HT-29 (cell line): Measurements from ENCODE around the gene DLGAP4. TPM values are rescaled to one million over a fixed set of nuclear protein-coding genes. Genes with fewer than 3 reads are reported as not detected.

Experiments used
- DNase-seq: peaks from one replicate; pipeline ENCODE4 v3.0.0-alpha.2; 2015; ENCODE audit warnings: low spot score
- total RNA-seq: library from RNA; depleted of rRNA; stranded (reverse); fragments of >200 nt; shearing (Covaris generic); gene quantifications from 2 replicates; pipeline ENCODE4 v1.2.3, GENCODE V29; 2014

Gene DLGAP4
- total RNA-seq, 1 experiment from 2014 or later, result 37.0 TPM

DNA sequence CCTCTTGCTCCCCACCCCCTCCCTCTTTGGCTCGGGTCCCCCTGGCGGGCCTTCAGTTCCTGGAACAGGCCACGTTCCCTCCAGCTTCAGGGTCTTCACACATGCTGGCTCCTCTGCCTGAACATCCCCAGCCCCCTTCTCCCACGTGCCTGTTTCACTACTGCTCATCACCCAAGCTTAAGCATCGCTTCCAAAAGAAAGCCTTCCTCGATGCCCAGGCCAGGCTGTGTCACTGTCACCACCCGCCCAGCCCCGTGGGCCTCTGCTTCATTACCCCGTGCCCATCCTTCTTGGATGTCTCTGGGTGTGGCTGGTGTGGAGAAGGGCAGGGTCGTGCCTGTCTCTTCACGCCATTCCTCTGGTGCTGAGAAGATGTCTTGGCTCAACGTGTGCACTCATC is 2.8 kb downstream of the DLGAP4 start:
- DNase-seq, result no peak

- no peak for DNase-seq
Measured at GRCh38 chr20:36309643-36310042, 3.5 kb downstream of the DLGAP4 start.

- DNase-seq, result no peak
Measured at GRCh38 chr20:36310215-36310981, 4.3 kb downstream of the DLGAP4 start.

DNA sequence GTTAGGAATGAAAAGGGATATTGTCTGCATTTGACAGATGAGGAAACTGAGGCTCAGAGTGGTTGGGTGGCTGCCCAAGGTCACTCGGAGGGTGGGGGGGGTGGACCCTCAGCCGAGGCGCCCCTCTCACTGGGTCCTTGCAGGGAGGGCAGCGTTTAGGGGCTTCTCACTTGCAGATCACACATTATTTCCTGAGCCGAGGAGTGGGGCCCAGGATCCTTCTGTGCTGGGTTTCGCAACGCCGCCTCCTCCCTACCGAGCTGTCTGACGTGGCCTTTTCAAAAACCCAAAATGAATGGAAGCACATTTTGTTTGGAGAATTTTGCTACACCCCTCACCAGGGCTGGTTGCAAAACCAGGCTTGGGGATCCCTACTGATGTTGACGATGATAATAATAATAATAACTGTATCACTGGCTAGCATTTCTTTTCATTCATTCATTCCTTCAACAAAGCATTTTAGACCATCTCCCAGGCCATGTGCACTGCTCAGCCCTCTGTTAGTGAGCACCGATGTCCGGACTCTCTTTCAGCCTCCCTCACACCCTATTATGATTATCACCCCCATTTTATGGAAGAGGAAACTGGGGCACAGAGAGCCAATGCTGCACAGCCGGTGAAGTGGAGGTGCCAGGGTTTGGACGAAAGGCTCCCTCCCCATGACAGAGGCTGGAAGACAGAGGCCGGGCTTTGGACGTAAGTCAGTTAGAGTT is 5.2 kb downstream of the DLGAP4 start:
- DNase-seq, result no peak

- DNase-seq, result no peak
Measured at GRCh38 chr20:36311854-36312723, 6.0 kb downstream of the DLGAP4 start.

GRCh38 chr20:36312724-36313441 is 6.7 kb downstream of the DLGAP4 start:
- DNase-seq, result no peak

- no peak for DNase-seq
Measured at GRCh38 chr20:36313476-36313875, 7.3 kb downstream of the DLGAP4 start.

DNA sequence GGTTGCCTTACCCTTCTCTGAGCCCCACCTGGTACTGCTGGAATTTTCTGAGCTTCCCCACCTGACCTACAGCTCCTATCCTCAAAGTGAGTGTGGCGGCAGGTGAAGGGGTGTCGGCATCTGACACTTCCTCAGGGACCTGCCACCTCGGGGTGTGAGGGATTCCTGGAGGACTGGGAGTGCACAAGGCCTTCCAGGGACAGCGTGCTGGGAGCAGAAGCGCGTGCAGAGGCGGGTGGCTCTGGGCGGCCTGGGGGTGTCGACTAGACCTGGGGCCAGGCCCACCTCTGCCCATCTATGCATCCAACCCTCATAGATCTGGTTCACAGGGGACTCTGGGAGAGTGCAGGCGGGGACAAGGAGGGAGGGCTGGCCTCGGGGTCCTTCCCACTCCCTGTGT is 7.8 kb downstream of the DLGAP4 start:
- no peak for DNase-seq

DNA sequence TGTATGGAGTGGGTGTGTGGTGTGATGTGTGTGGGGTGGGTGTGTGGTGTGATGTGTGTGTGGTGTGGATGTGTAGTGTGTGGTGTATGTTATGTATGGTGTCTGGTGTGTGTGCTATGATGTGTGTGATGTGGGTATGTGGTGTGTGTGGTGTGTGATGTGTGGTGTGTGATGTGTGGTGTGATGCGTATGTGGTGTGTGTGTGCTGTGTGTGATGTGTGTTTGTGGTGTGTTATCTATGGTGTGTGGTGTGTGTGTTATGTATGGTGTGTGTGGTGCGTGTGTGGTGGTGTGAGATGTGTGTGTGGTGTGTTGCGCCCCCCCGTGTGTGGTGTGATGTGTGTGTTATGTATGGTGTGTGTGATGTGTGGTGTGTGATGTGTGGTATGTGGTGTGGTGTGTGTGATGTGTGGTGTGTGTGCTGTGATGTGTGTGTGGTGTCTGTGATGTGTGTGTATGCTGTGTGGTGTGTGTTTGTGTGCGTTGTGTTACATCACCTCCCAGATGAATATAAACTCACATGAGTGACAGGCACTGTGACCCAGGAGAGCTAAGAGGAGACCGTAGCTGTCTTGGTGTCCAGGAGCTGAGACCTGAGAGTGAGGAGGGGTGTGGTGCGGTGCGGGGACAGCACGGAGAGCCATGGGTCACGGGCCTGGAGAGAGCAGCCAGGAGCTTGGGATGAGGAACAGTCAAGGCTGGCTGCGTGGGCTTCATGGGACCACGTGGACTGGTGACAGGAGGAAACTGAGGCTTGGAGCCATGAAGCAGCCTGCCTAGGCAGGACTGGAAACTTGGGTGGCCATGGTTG is 8.8 kb downstream of the DLGAP4 start:
- peak; percentile 26 for DNase-seq

GRCh38 chr20:36315545-36316351 is 9.6 kb downstream of the DLGAP4 start:
- DNase-seq, result no peak

GRCh38 chr20:36317675-36318074 is 11.5 kb downstream of the DLGAP4 start:
- DNase-seq, result no peak

DNA sequence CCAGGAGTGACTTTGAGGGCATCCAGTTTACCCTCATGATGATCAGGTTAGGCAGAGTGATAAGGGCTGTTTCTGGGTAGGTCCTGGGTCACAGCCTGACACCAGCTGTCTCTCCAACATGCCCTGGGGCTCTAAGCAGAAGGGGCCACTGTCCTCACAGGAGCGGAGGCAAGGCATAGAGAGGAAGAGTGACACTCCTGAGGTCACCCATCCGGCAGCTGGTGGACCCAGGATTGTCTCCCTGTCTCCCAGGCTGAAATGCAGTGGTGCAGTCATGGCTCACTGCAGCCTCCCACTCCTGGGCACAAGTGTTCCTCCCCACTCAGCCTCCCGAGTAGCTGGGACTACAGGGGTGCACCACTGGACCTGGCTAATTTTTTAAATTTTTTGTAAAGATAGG is 12.0 kb downstream of the DLGAP4 start:
- no peak for DNase-seq

GRCh38 chr20:36319356-36320260 is 13.5 kb downstream of the DLGAP4 start:
- DNase-seq, result peak; percentile 20

GRCh38 chr20:36320261-36320897 is 14.2 kb downstream of the DLGAP4 start:
- no peak for DNase-seq

DNA sequence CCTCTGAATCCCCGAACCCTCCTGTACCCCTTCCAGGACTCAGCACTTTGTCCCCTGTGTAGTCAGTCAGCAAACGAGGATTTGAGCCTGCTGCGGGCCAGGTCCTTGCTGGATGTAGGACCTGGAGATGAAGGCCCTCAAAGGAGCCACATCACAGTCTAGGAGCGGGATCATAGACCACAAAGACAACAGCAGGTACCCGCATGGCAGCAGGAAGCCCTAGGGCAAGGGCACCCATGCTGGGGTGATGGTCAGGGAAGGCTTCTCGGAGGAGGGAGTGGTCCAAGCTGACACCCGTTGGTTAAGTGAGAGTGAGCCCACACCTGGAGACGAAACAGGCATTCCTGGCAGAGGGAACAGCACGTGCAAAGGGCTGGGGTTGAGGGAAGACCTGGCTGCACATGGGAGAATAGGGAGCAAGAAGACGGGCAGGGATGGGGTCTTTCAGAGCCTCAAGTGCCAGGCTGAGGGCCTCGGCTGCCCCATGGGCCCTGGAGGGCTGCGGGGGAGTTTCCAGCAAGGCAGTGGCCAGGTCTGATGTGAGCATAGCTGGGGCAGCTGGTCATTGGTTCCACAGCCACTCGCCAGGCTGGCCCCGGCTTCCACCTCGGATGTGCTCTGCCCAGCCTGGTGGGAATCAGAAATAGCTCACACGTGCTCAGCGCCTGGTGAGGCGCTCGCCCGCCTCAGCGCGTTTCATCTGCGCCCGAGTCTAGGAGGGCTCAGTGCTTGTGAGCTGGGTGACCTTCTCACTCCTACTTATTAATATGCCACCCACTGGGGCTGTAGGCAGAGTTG is 15.0 kb downstream of the DLGAP4 start:
- no peak for DNase-seq

DNA sequence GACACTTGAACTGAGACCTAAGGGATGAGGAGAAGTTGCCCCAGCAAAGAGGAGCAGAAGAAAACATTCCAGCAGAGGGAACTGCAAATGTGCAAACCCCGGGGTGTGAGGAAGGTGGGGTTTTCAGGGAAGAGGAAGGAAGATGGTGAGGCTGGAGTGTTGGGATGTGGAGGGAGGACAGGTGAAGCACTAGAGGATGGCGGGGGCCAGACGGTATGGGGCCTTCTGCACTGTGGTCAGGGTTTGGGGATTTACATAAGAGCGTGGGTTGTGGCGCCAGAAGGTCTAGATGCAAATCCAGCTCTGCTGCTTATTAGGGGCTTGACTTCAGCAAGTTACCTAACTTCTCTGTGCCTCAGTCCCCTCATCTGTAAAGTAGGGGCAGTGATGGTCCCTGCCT is 16.0 kb downstream of the DLGAP4 start:
- DNase-seq, result no peak

DNA sequence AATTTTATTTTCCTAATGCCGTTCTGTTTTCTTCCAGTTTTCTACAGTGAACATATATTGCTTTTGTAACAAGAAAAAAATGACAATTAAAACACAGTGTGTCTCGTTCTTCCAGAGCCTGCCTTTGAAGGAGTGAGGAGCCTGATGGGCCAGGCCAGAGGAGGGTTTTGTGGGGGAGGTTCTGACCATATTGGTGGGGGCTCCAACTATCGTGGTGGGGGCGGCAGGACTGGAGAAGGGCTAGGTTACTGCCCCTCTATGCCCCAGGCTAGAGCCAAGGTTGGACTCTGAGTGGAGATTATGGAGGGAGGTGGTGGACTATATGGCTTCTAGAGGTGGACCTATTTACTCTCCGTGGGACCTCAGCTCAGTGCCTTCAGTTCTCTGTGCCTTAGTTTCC is 24.0 kb downstream of the DLGAP4 start:
- DNase-seq, result no peak
